Endometrial microvascular endothelial cells (primary cell): ENCODE data around the gene EIF4E2. TPM values are rescaled to one million over a fixed set of nuclear protein-coding genes. Genes with fewer than 3 reads are reported as not detected.

Experiments used
- in situ Hi-C: cut with HindIII; loops from 2 replicates; pipeline ENCODE4 v1.10.0; 2017; ENCODE audit warnings: low sequenced_read_pairs, low pct_unique_long_range_greater_than_20kb; ENCODE audit errors: inconsistent ontology term
- total RNA-seq: library from RNA; depleted of rRNA; stranded (reverse); fragments of >200 nt; gene quantifications from one replicate; pipeline ENCODE4 v1.2.3, GENCODE V29; 2015; ENCODE audit errors: inconsistent ontology term

EIF4E2 gene
- total RNA-seq, 1 donor from 2014 or later, result 100 TPM

DNA sequence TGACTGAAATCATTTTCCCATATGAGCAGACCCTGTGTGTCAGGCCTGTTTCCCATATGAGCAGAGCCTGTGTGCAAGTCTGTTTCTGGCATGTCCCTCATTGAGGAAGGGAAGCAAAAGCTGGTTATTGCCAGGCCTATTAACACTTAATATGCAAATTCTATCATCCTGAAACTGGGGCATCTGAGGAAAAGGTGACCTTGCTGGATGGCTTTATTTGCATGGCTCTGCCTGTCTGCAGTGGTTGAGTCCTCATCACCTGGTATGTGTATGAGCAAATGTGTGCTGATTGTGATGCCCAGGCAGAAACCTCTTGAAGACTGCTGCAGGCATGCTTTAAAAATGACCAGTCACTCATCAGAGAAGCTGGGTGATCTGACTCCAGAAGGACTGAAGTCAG, 31.2 kb downstream of the EIF4E2 start:
- in situ Hi-C loops, result no loop called here

DNA sequence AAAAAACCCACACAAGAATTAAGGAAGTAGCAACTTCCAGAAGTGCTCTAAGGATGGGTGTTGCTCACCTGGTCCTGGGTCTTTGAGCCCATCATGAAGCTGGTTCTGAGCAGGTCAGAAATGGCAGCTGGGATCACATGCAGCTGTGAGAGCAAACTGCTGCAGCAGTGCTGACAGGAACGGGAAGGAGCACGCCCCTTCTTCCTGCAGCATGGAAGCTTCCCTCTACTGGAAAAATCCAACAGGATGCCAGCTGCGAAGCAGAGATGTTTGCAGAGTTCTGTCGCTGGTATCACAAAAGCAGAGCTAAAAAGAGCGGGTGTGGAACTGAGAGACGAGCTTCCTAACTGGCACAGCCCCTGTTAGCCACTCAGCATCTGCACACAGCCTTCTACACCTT, 33.7 kb downstream of the EIF4E2 start:
- in situ Hi-C loops, result no loop called here

DNA sequence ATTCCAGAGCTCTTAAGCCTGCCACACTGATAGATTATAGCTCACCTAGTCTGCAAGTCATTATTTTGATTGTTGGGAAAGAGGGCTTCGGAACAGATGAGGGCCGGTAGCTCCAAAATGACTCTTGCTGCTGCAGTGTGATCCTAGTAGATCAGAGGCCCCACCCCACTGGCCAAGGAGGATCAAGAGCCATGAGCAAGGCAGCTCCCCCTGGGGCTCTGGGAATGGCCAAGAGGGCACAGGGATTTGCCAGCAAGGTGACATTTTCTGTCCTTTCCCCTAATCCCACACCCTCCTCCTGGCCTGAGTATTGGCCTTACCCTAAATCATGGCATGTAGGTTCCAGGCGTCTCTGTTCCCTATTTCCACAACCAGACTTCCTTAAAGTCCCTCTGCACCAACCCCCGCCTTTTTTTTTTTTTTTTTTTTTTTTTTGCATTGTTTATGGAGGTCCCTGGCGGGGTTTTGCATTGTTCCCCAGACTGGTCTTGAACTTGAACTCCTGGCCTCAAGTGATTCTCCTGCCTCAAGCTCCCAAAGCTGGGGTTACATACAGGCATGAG, 36.5 kb downstream of the EIF4E2 start:
- in situ Hi-C loops, result no loop called here

DNA sequence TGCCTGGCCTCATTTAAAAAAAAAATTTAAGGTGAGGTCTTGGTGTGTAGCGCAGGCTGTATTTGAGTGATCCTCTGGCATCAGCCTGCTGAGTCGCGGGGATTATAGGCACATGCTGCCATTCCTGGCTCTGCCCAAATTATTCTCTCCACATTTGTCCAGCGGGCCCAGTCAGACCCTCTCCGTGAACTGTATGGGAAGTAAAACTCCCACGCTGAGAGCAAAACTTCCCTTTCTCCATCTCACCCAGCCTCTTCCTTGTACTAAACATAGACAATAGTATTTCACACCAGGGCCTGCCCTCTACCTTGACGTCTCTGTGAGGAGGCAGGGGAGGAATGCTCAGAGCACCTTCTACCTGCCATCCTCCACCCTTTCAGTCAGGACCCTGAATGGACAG, 37.0 kb downstream of the EIF4E2 start:
- in situ Hi-C loops, result no loop called here

DNA sequence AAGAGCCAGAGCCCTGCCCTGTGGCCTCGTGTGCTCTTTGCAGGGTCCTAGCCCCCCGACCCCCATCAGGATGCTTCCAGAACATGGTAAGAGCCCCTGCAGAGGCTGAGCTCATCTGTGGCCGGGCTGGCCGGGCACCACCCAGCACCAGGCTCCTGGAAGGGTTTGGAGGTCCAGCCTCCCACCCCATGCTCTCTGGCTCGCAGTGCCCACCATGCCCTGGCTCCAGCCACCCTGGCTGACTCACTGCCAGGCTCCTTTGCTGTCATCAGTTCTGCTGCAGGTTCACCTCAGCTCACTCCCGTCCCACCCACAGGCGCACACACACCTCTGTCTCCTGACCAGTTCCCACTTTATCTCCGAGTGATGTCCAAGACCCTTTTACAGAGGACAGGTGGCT, 37.5 kb downstream of the EIF4E2 start:
- in situ Hi-C loops, result no loop called here

DNA sequence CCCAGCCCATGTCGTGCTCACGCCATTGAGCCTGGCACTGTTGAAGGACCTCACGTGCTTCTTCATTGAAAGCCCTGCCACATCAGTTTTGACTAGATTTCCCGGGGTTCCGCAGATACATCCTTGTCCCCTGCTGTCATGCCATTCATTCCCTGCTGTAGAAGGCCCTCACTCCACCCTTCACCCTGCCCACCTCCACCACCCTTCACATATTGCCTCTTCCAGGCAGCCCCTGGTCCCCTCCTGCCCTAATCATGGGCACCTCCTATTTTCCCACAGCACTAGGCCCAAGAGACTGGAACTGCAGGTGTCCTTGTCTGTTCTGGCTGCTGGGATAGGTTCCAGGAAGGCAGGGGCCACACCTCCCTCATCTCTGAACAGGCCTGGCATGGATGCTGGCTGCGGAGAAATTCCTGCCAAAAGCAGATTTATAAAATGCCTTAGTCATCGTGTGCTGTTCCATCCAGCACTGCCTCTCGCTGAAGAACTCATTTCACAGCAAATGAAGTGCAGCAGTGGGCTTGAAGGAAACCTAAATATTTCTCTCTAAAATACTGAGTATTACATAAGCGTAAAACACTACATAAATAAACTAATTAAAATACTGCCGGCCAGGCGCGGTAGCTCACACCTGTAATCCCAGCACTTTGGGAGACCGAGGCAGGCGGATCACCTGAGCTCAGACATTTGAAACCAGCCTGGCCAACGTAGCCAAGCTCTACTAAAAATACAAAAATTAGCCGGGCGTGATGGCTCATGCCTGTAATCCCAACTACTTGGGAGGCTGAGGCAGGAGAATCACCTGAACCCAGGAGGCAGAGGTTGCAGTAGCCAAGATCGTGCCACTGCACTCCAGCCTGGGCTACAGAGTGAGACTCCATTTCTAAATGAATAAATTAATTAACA, 38.4 kb downstream of the EIF4E2 start:
- in situ Hi-C loops, result no loop called here

DNA sequence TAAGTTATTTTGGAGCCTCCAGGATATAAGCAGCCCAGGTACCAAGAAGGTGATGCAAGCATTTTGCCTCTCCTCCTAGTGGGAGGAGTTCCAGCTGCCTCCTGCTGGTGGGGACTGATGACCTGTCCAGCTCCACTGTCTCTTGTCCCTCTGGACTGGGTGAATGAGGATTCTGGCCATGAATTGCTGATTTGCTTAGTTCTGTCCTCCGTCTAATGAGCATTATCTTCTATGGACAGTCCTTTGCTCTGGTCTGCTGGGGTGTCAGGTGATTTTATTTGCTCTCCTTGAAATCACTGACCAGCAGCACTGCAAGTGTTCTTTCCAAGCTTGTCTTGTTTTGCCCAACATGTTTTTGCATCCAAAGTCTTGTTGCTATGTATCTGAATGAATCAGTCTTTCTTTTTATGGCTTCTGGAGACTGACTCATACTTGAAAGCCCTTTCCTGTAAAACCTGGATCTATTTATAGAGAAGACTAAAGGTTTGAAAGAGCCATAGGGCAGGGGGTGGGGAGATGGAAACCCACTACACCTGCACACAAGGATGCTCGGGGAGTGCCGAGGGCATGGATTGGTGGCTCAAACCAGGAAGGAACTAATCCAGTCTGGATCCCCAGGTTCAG, 42.4 kb downstream of the EIF4E2 start:
- in situ Hi-C loops, result no loop called here

DNA sequence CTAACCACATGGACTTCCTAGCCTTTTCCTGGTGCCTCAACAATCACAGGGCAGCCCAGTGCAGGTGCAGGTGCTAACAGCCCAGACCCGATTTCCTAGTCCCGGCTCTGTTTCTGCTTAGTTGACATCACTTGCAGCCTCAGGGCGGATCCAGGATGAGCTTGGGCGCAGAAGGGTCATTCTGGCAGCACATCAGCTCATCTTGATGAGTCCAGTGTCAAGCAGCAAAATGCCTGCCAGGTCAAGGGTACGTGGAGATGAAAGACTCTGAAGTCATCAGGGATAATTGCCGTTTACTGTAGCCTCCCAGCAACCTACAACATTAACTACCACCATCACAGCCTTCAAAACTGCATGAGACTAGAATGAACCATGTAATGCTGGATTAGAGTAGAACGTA, 43.5 kb downstream of the EIF4E2 start:
- in situ Hi-C loops, result no loop called here

DNA sequence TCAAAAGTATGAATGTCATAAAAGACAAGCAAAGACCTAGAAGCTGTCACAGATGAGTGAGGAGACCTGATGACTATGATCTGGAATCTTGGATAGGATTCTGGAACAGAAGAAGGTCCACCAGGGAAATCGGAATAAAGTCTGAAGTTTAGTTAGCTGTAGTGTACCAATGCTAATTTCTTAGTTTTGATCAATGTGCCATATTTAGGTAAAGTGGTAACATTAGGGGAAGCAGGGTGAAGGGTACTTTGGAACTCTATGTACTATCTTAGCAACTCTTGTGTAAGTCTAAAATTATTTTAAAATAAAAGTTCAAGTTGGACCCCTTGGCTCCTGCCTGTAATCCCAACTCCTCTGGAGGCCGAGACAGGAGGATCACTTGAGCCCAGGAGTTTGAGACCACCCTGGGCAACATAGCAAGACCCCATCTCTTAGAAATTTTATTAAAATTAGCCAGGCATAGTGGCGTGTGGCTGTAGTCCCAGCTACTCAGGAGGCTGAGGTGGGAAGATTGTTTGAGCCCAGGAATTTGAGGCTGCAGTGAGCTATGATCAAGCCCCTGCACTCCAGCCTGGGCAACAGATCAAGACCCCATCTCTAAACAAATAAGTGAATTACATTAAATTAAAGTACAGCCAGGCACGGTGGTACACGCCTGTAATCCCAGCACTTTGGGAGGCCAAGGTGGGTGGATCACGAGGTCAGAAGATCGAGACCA, 47.0 kb downstream of the EIF4E2 start:
- in situ Hi-C loops, result no loop called here

DNA sequence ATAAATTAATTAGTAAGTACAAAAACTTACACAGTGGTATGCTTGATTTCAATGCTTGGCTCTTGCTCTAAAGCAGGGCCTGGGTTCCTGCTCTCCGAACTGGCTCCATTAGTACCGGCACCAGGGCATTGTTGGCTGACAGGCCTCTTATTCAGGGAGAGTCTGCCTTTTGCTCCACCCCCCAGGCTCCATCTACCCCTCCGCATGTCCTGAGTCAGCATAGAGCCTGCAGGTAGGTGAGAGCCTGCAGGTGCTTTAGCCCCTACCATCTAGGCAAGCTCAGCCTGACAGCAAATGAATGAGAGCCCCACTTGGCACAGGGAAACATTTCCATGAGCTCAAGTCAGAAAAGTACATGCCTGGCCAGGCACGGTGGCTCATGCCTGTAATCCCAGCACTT, 47.8 kb downstream of the EIF4E2 start:
- in situ Hi-C loops, result no loop called here

DNA sequence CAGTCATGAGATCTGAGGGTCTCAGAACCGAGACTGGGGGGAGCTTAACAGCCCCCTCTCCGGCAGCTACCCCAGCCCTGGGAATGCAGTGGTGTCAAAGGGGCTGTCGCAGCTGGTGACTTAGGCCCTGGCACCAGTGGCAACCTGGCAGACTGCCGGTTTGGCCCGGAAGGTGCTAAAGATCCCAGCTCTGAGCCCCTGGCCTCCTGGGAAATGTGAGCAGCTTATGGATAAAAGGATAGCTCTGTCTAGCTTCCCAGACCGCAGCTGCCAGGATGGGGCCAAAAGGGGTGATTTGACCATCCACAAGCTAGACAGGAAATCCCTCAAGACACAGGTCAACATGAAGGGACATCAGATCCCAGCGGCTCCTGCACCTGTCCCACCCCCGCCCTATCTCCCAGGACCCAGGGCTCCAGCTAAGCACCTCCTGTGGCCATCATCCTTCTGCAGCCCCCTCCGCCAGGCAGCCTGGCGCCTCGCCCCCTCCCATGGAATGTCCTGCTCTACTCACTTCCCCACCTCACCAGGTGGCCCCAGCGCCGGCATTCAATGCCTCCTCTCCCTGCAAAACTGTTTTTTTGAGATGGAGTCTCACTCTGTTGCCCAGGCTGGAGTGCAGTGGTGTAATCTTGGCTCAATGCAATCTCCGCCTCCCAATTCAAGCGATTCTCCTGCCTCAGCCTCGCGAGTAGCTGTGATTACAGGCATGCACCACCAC, 49.7 kb downstream of the EIF4E2 start:
- in situ Hi-C loops, result no loop called here

DNA sequence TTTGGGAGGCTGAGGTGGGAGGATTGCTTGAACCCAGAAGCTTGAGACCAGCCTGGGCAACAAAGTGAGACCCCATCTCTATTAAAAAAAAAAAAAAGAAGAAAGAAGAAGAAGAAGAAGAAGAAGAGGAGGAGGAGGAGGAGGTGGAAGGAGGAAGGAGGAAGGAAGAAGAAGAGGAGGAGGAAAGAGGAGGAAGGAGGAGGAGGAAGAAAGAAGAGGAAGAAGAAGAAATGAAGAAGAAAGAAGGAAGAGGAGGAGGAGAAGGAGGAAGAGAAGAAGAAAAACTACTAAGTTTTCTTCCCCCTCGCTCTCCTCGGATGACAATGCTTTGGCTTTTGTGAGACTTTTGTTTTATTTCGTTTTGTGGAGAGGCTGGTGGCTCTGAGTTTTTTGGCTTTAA, 52.8 kb downstream of the EIF4E2 start:
- in situ Hi-C loops, result no loop called here

DNA sequence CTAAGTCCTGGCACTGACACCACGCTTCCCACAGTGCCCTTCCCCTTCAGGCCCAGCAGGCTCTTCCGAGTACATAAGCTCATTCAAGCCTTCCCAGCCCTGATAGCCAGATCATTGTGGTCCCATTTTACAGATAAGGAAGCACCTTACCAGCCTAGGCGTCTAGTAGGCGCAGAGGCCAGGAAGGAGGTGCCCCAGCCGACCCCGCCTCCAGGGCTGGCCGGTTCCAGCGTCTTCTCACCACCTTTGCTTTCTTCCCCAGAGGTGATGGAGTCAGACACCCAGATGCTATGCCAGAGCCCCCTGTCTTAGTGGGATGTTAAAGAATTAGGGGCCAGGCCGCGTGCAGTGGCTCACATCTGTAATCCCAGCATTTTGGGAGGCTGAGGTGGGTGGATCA, 54.0 kb downstream of the EIF4E2 start:
- in situ Hi-C loops, result no loop called here

DNA sequence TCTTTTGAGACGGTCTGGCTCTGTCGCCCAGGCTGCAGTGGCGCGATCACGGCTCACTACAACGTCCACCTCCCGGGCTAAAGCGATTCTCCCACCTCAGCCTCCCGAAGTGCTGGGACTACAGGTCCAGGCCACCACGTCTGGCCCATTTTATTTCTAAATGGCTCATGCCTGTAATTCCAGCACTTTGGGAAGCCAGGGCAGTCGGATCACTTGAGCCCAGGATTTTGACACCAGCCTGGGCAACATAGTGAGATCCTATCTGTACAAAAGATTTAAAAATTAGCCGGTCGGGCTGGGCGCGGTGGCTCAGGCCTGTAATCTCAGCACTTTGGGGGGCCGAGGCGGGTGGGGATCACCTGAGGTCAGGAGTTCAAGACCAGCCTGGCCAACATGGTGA, 56.5 kb downstream of the EIF4E2 start:
- in situ Hi-C loops, result no loop called here

DNA sequence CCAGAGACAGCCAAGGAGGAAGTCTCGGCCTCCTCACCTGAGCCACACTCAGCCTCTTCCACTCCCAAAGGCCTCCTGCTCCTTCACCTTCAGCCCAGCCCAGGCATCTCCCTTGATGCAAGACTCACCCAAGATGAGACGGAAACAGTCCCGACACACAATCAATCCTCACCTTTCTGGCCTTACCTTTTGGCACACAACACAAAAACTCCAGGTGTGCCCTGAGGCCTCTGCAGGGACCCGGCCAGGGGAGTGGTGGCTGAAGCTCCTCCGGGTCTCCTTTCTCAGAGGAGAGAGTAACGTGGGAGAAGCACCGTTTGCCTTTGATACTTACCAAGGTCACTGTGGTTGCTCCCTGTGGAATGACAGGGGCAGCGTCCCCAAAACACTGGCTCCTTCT, 59.1 kb downstream of the EIF4E2 start:
- in situ Hi-C loops, result no loop called here

DNA sequence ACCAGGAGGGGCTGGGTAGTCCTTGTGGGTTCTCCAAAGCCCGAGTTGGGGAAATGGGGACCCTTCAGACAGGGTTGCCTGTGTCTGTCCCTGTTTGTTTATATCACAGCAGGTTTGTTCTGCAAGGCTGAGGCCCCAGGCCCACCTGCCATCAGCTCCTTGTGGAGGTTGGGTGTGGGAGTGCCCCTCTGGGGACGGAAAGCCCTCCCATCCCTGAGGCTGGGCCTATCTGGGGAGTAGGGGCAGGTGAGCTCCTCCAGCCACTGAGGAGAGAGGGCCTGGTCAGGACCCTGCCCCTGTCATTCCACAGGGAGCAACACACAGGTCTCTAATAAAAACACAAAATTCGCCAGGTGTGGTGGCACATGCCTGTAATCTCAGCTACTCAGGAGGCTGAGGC, 59.6 kb downstream of the EIF4E2 start:
- in situ Hi-C loops, result no loop called here

DNA sequence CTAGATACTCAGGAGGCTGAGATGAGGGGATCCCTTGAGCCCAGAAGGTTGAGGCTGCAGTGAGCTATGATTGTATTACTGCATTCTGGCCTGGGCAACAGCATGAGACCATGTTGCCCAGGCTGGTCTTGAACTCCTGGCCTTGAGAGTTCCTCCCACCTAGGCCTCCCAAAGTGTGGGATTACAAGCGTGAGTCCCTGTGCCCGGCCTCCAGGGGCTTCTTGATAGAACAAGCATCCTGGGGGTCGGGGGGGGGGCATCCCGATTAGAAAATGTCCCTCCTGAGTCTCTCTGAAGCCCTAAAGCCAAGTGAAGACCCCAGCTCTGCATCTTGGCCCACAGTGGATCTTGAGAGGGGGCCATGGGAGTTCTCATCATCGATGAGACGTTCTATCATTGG, 60.6 kb downstream of the EIF4E2 start:
- in situ Hi-C loops, result no loop called here

DNA sequence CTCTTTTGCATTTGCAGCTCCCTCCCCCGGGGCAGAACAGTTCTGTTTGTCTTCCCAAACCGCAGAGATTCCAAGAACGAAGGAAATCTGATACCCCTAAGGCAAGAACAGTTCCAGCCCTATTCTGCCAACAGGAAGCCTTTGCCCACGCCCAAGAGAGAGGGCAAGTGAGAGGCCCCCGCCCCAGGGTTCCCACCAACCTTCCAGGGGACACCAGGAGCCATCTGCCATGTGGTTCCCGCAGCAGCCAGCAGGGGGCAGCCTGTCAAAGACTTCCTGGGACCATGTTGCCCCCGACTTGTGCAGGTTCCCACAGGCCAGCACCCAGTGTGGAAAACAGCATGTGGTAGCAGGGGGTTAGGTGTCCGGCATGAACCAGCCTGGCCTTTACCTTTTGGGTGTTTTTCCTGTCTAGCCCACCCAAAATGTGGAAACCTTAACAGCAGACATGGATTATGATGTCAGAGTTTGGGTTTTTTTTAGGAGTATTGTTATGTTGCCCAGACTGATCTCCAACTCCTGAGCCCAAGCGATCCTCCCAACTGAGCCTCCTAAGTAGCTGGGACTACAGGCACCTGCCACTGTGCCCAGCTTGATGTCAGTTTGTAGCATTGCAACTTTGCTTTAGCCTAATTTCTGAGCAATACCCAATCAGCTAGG, 61.2 kb downstream of the EIF4E2 start:
- in situ Hi-C loops, result no loop called here
